GM11168 (cell line): ENCODE results near the gene IQGAP2.
"Not testable (repeated sequence)": the region's sequence is repeated elsewhere in the genome, so short reads cannot be mapped to it uniquely, and the experiment has no call there.

Experiments
- in situ Hi-C: fragments of 300-500 bp; cut with MboI; formaldehyde crosslinking; loops from one replicate; pipeline ENCODE4 v1.12.0; 2022; ENCODE audit warnings: low sequenced_read_pairs; ENCODE audit not compliant: unreplicated experiment

IQGAP2 gene

DNA sequence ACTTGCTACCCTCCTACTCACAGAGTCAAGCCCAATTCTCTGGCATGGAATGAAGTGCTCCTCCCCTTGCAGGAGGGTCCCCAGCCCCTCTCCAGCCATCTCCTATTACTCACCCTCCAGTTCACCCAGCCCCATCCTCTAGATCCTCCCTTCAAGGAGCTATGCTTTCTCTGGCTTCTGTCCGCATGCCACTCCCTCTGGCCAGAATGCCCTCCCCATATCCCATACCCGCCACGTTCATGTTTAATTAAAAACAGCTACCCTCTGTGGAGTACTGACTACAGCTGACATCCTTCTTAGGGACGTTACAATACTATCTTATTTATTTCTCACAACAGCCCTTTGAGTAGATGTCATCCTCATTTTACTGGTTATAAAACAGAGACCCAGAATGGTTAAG, 315.8 kb downstream of the IQGAP2 start:
- in situ Hi-C loops: loop anchor here (5.0 kb wide), 1 partner anchor 58 kb away; no protein-coding TSS in a partner anchor

DNA sequence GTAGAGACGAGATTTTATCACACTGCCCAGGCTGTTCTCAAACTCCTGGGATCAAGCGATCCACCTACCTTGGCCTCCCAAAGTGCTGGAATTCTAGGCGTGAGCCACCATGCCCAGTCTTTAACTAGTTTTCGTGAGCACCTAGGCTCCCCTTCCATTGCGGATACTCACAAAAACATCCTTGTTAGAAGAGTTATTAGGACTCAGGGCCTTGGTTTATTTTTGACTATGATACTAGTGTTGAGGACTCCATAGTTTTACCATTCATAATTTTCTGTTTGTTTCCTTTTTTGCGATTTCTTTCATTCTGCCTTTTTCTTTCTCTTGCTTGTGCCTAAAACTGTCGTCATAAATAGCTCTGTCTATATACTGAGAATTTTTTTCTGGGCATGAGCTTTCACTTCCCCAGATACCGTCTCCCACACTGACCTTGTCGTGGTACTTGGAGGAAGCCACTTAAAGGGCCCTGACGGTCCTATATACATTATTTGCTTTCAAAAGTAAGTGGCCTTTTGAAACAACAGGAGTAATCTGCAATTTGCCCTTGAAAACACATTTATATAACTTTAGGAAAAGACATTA, 318.0 kb downstream of the IQGAP2 start:
- in situ Hi-C loops: no loop called here

DNA sequence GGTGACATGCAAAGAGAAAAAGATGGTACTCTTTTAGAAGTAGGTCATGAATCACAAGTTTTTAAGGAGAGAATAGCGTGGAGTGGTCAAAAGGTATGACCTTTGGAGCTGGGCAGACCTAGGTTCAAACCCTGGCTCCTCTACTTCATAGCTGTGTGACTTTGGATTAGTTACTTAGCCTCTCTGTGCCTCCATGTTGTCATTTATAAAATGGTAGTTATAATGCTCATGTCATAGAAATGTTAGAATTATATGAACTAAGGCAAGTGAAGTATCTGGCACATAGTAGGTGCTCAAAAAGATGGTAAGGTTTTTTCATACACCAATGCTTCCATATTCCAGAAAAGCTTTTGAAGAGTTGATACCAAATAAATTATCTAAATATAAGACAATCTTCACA, 320.2 kb downstream of the IQGAP2 start:
- in situ Hi-C loops: no loop called here

DNA sequence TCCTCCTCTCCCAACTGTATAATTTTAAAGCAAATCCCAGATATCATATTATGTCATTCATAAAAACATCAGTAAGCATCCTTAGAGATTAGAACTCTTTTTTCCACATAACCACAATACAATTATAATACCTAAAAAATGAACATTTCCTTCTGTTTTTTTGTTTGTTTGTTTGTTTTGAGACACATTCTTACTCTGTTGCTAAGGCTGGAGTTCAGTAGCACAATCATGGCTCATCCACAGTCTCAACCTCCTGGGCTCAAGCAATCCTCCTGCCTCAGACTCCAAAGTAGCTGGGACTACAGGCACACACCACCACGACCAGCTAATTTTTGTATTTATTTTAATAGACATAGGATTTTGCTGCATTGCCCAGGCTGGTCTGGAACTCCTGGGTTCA, 320.8 kb downstream of the IQGAP2 start:
- in situ Hi-C loops: no loop called here

DNA sequence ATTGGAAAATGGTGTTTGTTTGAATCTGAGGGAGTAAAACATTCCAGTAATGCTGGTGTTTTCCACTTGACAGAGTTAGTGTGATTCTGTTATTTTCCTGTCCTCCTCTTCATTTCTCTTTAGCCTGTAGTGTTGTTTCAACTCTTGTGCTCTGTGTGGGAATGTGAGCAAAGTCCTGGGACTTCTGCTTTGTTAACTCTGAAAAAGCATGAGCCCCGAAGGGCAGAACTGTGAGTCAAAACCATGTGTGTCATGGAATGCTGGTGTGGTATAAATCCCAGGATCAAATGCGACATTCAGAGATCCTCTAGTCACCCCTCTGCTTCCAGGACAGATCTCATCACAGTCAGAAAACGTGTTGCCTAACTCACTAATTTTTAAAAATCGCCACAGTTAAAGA, 321.8 kb downstream of the IQGAP2 start:
- in situ Hi-C loops: no loop called here

DNA sequence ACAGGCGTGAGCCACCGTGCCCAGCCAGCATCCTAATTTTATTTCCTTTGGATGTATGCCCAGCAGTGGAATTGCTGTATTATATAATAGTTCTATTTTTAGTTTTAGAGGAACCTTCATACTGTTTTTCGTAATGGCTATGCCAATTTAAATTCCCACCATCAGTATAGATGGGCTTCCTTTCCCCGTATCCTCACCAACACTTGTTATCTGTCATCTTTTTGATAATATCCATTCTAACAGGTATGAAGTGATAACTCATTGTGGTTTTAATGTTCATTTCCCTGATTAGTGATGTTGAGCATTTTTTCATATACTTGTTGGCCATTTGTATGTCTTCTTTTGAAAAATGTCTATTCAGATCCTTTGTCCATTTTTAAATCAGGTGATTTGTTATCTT, 325.9 kb downstream of the IQGAP2 start:
- in situ Hi-C loops: no loop called here

DNA sequence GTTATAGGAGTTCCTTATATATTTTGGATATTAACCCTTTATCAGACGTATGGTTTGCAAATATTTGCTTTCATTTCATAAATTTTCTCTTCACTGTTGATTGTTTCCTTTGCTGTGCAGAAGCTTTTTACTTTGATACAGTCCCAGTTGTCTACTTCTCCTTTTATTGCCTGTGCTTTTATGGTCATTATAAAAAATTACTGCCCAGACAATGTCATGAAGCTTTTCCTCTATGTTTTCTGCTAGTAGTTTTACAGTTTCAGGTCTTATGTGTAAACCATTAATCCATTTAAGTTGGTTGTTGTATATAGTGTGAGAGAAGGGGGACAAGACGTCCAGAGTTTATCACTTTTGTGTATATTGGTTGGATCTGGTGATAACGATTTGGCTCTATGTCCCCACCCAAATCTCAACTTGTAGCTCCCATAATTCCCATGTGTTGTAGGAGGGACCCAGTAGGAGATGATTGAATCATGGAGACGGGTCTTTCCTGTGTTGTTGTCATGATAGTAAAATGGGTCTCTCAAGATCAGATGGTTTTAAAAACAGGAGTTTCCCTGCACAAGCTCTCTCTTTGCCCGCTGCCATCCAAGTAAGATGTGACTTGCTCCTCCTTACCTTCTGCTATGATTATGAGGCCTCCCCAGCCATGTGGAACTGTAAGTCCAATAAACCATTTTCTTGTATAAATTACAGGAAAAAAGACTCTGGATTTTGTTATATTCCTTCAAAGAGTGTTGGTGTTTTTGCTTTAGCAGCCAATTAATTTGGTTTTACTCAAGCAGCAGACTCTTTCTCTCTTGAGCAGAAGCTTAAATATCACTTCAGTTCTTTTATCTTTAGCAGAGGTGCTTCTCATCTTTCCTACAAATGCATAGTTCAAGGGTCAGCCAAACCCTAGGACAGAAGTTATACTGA, 326.5 kb downstream of the IQGAP2 start:
- in situ Hi-C loops: no loop called here

DNA sequence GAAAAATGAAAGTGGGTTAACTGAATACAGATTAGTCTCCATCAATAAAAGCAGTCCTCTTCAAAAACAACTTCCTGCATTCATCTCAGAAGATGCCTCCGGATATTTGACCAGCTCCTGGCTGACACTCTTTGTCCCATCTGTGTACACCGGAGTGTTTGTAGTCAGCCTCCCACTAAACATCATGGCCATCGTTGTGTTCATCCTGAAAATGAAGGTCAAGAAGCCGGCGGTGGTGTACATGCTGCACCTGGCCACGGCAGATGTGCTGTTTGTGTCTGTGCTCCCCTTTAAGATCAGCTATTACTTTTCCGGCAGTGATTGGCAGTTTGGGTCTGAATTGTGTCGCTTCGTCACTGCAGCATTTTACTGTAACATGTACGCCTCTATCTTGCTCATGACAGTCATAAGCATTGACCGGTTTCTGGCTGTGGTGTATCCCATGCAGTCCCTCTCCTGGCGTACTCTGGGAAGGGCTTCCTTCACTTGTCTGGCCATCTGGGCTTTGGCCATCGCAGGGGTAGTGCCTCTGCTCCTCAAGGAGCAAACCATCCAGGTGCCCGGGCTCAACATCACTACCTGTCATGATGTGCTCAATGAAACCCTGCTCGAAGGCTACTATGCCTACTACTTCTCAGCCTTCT, 329.4 kb downstream of the IQGAP2 start:
- in situ Hi-C loops: no loop called here

DNA sequence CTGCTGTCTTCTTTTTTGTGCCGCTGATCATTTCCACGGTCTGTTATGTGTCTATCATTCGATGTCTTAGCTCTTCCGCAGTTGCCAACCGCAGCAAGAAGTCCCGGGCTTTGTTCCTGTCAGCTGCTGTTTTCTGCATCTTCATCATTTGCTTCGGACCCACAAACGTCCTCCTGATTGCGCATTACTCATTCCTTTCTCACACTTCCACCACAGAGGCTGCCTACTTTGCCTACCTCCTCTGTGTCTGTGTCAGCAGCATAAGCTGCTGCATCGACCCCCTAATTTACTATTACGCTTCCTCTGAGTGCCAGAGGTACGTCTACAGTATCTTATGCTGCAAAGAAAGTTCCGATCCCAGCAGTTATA, 329.9 kb downstream of the IQGAP2 start:
- in situ Hi-C loops: no loop called here

DNA sequence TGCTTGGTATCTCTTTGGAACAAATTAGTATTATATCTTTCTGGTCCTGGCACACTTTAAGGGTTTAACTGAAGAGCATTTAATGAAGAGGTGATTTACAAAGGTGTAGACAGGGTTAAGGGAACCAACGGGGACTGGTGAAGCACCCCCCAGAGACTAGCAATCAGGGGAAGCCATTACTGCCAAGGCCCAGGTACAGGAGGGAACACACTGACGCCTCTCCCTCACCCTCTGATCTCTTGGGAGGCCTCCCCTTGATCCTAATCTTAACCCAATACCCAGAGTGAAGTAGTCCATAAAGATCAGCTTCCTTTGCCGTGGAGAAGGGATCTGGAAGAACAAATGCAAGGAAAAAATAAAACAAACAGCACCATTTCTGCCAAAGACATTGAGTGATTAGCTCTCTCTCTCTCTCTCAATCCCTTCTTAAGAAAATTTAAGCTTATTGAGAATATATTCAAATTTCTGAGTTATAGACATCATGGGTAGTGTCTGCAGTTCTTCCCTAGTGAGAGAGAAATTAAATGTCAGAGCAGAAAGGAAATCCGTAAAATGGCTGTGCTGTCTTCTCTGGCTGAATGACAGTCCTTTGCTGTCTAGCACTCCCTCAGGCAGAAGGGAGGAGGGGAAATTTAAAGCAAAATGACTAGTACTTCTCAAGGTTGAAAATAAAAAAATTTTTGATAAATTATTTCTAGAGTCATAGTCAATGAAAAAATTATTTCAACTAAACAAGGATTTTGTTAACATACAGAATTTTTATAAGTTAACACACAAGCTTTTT, 332.9 kb downstream of the IQGAP2 start:
- in situ Hi-C loops: no loop called here

DNA sequence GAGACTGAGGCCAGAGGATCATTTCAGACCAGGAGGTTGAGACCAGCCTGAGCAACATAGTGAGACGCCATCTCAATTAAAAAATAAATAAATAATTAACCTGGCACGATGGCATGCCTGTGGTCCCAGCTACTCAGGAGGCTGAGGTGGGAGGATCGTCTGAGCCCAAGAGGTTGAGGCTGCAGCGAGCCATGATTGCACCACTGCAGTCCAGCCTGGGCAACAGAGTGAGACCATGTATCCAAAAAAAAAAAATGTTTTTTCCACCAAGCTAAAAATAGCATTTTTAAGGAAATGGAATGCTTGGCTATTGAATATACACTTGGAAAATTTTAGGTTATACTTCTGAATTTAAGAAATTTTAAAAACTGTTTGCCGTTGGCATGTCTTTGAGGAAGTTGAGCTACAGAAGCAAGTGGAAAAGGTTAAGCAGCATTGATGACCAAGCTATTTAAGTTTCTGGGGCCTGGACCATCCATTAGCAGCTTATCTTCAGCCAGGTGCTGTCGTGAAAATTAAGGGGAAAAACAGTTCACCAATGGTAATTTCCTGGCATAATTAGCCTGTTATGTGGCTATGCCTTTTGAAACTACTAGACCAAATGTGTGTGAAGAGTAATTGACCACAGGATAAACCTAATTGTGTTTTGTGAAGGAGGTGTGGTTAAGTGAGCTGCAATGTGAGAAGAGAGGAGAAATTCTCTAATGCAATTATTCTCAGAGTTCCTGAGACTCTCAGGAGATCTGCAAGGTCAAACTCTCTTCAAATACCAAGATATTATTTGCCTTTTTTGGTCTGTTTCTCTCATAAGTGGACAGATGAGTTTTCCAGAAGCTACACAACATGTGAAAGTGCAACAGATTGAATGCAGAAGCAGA, 333.8 kb downstream of the IQGAP2 start:
- in situ Hi-C loops: no loop called here

DNA sequence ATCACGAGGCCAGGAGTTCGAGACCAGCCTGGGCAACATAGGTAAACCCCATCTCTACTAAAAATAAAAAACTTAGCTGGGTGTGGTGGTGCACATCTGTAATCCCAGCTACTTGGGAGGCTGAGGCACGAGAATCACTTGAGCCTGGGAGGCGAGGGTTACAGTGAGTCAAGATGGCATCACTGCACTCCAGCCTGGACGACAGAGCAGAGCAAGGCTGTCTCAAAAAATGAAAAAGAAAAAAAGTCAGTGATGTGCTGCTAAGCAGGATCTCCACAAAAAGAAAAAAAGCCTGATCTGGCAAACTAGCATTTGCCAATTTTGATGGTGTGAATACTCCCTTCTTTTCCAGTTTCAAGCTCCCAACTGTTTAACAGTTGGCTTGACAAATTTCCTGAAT, 334.8 kb downstream of the IQGAP2 start:
- in situ Hi-C loops: no loop called here

DNA sequence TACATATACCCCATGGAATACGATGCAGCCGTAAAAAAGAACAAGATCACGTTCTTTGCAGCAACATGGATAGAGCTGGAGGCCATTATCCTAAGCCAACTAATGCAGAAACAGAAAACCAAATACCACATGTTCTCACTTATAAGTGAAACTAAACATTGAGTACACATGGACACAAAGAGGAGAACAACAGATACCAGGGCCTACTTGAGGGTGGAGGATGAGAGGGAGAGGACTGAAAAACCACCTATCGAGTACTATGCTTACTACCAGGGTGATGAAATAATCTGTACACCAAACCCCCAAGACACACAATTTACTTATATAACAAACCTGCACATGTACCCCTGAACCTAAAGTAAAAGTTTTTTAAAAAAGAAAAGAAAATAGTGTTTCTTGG, 338.4 kb downstream of the IQGAP2 start:
- in situ Hi-C loops: not testable (repeated sequence)

DNA sequence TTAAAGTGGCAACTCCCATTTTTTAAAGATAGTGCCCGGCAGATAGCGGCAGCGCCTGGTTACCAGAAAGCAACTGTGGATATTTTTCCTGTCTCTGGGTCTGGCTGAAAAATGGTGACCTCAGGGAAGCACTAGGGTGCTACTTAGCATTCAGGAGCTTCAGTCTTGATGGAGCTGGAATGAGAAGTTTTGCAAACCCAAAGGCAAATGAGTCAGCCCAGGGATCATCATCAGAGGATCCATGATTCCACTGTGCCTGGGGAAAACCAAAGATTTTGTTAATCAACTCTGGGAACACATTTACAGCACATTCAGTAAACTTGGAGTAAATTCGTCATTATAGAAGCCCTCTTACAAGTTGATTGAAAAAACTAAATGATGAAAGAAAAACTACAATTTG, 339.5 kb downstream of the IQGAP2 start:
- in situ Hi-C loops: no loop called here

DNA sequence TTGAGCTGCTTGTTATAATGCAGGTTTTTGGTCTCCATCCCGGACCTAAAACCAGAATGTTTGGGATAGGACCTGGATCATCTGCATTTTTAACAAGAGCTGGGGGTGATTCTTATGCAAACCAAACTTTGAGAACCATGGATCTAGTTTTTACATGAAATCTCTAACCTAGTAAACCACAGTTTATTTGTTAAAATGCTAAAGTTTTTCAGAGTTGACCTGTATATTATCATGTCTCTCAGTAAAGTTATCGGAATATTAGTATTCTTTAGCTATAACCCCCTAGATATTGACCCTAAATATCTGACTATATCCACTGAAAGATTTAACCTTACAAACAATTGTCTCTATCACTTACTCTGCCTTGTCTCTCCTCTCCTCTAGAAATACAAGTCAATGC, 341.5 kb downstream of the IQGAP2 start:
- in situ Hi-C loops: no loop called here

DNA sequence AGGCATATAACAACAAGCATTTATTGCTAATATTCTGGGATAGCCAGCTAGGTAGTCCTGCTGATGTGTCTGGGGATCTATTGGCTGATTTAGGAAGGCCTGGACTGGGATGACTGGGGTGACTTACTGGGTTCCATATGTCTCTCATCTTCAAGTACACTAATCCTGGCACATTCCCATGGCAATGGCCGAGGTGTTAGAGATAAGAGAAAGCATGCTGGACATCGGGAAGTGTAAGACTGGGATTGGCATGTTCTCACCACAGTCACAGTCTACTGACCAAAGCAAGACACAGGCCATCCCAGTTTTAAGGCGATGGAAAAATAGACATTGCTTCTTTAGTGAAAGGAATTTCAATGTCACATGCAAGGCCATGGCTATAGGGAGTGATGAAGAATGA, 342.6 kb downstream of the IQGAP2 start:
- in situ Hi-C loops: no loop called here

DNA sequence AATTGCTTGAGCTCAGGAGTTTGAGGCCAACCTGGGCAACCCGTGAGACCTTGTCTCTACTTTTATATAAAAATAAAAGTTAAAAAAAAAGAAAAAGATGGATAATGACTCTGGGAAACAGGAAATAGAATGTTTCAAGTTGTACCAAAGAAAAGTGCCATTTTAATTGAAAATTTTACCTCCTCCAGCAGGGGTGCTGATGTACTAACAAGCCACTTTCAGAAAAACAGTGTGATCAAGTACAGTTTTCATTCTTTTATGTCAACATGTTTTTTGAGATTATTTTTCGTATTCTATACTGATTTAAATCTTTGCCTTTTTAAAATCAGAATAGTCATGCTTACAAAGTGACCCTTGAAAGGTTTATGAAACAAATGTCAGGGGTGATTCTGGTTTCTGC, 343.6 kb downstream of the IQGAP2 start:
- in situ Hi-C loops: no loop called here

DNA sequence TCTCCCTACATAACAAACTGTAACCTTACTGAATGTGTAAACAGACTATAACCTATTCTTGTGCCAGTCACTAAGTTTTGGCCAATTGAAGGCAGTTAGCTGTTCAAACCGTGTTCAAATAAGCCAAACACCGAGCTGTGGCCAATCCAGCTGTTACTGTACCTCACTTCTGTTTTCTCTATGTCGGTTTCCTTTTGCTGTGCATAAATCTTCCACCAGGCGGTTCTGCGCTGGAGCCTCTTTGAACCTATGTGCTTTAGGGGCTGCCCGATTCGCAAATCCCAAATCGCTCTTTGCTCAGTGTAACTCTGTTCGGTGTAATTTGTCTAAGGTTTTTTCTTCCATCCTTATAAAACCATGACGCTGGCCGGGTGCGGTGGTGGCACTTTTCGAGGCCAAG, 344.6 kb downstream of the IQGAP2 start:
- in situ Hi-C loops: no loop called here

DNA sequence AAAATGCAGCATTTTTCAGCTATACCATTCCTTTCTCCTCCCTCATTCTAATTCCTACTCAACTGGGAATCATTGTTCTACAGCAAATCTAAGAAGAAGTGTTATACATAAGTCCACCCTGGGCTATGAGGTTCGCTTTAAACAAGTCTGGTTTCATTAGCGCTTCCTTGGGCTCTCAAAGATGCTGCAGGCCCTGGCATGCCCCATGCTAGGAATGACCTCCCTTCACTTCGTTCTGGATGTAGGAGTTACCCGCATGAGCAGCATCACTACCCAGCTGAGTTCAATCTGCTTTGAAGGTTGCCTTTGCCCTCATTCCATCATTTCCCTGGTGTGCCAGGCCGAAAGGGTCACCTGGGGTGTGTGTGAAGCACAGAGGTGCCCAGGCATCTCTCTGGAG, 348.2 kb downstream of the IQGAP2 start:
- in situ Hi-C loops: no loop called here

DNA sequence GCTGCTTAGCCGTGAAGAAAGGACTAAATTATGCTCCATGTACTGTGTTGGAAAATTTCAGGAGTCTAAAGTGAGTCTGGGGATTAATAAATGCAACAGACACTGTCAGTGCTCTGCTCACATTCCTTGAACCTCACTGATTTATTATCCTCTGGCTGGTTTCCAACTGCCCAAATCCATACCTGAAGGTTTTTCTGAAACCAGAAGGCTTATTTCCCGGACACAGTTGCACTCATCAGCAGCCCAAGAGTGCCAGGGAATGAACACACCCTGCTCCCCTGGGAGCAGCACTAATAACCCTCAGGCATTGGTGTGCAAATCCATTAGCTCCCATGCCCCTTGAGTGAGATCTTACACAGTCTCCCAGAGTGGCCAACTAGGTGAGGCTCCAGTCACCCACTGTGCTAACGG, 351.6 kb downstream of the IQGAP2 start:
- in situ Hi-C loops: no loop called here
